Neural cell (in vitro differentiated cells): ENCODE data around the gene KDM8. TPM values are rescaled to one million over a fixed set of nuclear protein-coding genes. Genes with fewer than 3 reads are reported as not detected.

Source experiments
- H2AFZ ChIP-seq: fragments of 200-600, 300-800 bp; sonication (generic), shearing (Covaris generic); 2 replicates; pipeline ENCODE4 v1.6.0; 2014; ENCODE audit warnings: low read depth, mild to moderate bottlenecking, antibody characterized with exemption, low read length, moderate library complexity
- H3F3A ChIP-seq: fragments of 200-600 bp; shearing (Covaris generic); 2 replicates; pipeline ENCODE4 v1.6.1; 2016; ENCODE audit warnings: mild to moderate bottlenecking, moderate library complexity, mixed read lengths, antibody characterized with exemption, low read length; ENCODE audit not compliant: insufficient read depth, poor library complexity, severe bottlenecking
- H3K27ac ChIP-seq: fragments of 200-600, 300-800 bp; sonication (generic), shearing (Covaris generic); 2 replicates; pipeline ENCODE4 v1.5.1; 2014; ENCODE audit warnings: mild to moderate bottlenecking, low read length, moderate library complexity
- H3K27me3 ChIP-seq: fragments of 300-800, 200-600 bp; sonication (generic), shearing (Covaris generic); 2 replicates; pipeline ENCODE4 v1.6.0; 2014; ENCODE audit warnings: mild to moderate bottlenecking, low read depth, low read length, moderate library complexity; ENCODE audit not compliant: insufficient read depth
- H3K36me3 ChIP-seq: fragments of 300-800, 200-600 bp; sonication (generic), shearing (Covaris generic); 2 replicates; pipeline ENCODE4 v1.5.1; 2014; ENCODE audit warnings: mild to moderate bottlenecking, antibody characterized with exemption, low read length, moderate library complexity; ENCODE audit not compliant: insufficient read depth
- H3K4me2 ChIP-seq: fragments of 300-800, 200-600 bp; sonication (generic), shearing (Covaris generic); 2 replicates; pipeline ENCODE4 v1.6.0; 2014; ENCODE audit warnings: mild to moderate bottlenecking, low read length
- H3K4me3 ChIP-seq: fragments of 300-800, 200-600 bp; sonication (generic), shearing (Covaris generic); 2 replicates; pipeline ENCODE4 v1.5.1; 2014; ENCODE audit warnings: mild to moderate bottlenecking, low read length, moderate library complexity
- H3K79me2 ChIP-seq: fragments of 200-600 bp; shearing (Covaris generic); replicated peaks from 2 replicates; pipeline ENCODE4 v1.6.0; 2014; ENCODE audit warnings: mild to moderate bottlenecking, low read length, moderate library complexity; ENCODE audit not compliant: insufficient read depth
- H3K9ac ChIP-seq: fragments of 300-800, 200-600 bp; sonication (generic), shearing (Covaris generic); 2 replicates; pipeline ENCODE4 v1.6.1; 2016; ENCODE audit warnings: mild to moderate bottlenecking, low read length, mixed read lengths
- H3K9me2 ChIP-seq: fragments of 200-600 bp; shearing (Covaris generic); 2 replicates; pipeline ENCODE4 v1.6.1; 2016; ENCODE audit warnings: mild to moderate bottlenecking, low read length, mixed read lengths; ENCODE audit not compliant: insufficient read depth
- H3K9me3 ChIP-seq: fragments of 200-600, 300-800 bp; sonication (generic), shearing (Covaris generic); 2 replicates; pipeline ENCODE4 v1.6.1; 2016; ENCODE audit warnings: mild to moderate bottlenecking, mixed run types, low read length, moderate library complexity, mixed read lengths
- H4K20me1 ChIP-seq: fragments of 200-600 bp; shearing (Covaris generic); 2 replicates; pipeline ENCODE4 v1.6.1; 2016; ENCODE audit warnings: mild to moderate bottlenecking, mixed run types; ENCODE audit not compliant: insufficient read depth
- EP300 ChIP-seq: fragments of 450-650 bp; conservative IDR thresholded peaks from 2 replicates; pipeline ENCODE4 v1.6.1; 2014; ENCODE audit warnings: antibody characterized with exemption, mild to moderate bottlenecking, moderate library complexity; ENCODE audit not compliant: poor library complexity, severe bottlenecking
- EZH2 ChIP-seq: fragments of 200-600, 300-800 bp; shearing (Covaris generic), sonication (generic); IDR thresholded peaks from 2 replicates; pipeline ENCODE4 v1.6.1; 2014; ENCODE audit warnings: antibody characterized with exemption, low read length, borderline replicate concordance, mild to moderate bottlenecking; ENCODE audit not compliant: insufficient read depth, poor library complexity, severe bottlenecking
- MXI1 ChIP-seq: fragments of 450-650 bp; conservative IDR thresholded peaks from 2 replicates; pipeline ENCODE4 v1.6.1; 2014; ENCODE audit warnings: antibody characterized with exemption, mild to moderate bottlenecking; ENCODE audit not compliant: poor library complexity, severe bottlenecking
- POLR2AphosphoS5 ChIP-seq: IDR thresholded peaks from 2 replicates; pipeline ENCODE4 v1.6.1; 2012
- RAD21 ChIP-seq: fragments of 450-650 bp; conservative IDR thresholded peaks from 2 replicates; pipeline ENCODE4 v1.6.1; 2014; ENCODE audit warnings: antibody characterized with exemption, mild to moderate bottlenecking, moderate library complexity
- SMC3 ChIP-seq: fragments of 450-650 bp; conservative IDR thresholded peaks from 2 replicates; pipeline ENCODE4 v1.6.1; 2014; ENCODE audit warnings: antibody characterized with exemption, mild to moderate bottlenecking, moderate library complexity; ENCODE audit not compliant: poor library complexity
- TAF1 ChIP-seq: IDR thresholded peaks from 2 replicates; pipeline ENCODE4 v1.6.1; 2012; ENCODE audit warnings: low read depth
- polyA plus RNA-seq: library from polyadenylated mRNA; depleted of rRNA; stranded (reverse); fragments of >200 nt; gene quantifications from 2 replicates; pipeline ENCODE4 v1.2.3, GENCODE V29; 2014
- TF ChIP-seq, protein P1 (sequence below): fragments of 450-650 bp; IDR thresholded peaks from 2 replicates; pipeline ENCODE4 v1.5.1; 2014; ENCODE audit warnings: antibody characterized with exemption, mild to moderate bottlenecking, moderate library complexity; ENCODE audit not compliant: poor library complexity, severe bottlenecking
- TF ChIP-seq, protein P2 (sequence below): IDR thresholded peaks from 2 replicates; pipeline ENCODE4 v1.6.1; 2012; ENCODE audit warnings: borderline replicate concordance

The KDM8 gene
- polyA plus RNA-seq, 1 donor from 2014 or later = 4.0 TPM

DNA sequence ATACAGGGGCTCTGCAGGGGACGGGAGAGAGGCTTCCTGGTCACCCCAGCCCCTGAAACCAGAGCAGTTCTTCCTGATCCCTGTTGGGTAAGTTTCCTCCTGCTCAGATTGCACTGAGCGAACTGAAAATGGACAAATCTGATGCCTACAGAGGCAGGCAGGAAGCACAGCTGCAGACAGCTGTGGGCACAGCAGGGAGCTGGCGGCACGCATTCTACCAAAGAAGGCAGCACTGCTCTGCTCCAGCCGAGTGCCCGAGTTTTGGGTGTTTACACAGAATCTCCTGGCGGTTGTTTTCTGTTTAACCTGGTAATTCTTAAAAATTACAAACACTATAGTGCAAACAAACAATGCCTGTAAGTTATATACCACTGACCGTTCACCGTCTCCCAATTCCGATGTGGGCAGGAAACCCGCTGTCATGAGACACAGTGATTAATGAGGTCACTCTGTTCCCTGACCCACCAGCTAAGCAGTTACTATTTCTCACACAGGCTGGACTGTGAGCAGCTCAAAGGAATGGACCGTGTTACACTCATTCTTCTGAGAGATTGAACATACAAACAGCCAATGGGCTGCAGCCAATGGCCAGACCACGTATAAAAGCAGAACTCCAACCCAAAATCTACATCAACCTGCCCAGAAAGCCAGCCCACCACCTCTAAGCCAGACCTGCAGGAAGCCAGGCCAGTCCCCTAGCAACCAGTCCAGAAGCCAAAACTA, 39.7 kb downstream of the KDM8 start:
- Histone ChIP-seq H3K9me3 (no peaks in the 10 kb centered on the region), H3K9me2 (no peaks in the 10 kb centered on the region), H3K4me3 (no peak overlapping the region), H2AFZ (no peak overlapping the region), H3K27me3 (no peaks in the 10 kb centered on the region), H3F3A (no peaks in the 10 kb centered on the region), H3K79me2 (no peaks in the 10 kb centered on the region), H4K20me1 (no peaks in the 10 kb centered on the region), H3K27ac (no peak overlapping the region), H3K36me3 (no peaks in the 10 kb centered on the region), H3K4me2 (no peak overlapping the region), H3K9ac (no peak overlapping the region)
- TF ChIP-seq, protein P1, sequence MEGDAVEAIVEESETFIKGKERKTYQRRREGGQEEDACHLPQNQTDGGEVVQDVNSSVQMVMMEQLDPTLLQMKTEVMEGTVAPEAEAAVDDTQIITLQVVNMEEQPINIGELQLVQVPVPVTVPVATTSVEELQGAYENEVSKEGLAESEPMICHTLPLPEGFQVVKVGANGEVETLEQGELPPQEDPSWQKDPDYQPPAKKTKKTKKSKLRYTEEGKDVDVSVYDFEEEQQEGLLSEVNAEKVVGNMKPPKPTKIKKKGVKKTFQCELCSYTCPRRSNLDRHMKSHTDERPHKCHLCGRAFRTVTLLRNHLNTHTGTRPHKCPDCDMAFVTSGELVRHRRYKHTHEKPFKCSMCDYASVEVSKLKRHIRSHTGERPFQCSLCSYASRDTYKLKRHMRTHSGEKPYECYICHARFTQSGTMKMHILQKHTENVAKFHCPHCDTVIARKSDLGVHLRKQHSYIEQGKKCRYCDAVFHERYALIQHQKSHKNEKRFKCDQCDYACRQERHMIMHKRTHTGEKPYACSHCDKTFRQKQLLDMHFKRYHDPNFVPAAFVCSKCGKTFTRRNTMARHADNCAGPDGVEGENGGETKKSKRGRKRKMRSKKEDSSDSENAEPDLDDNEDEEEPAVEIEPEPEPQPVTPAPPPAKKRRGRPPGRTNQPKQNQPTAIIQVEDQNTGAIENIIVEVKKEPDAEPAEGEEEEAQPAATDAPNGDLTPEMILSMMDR = no peak
- TF ChIP-seq POLR2AphosphoS5 = no peak
- TF ChIP-seq EZH2 = no peak
- no peak for TF ChIP-seq MXI1
- no peak for TF ChIP-seq SMC3
- no peak for TF ChIP-seq TAF1
- TF ChIP-seq, protein P2, sequence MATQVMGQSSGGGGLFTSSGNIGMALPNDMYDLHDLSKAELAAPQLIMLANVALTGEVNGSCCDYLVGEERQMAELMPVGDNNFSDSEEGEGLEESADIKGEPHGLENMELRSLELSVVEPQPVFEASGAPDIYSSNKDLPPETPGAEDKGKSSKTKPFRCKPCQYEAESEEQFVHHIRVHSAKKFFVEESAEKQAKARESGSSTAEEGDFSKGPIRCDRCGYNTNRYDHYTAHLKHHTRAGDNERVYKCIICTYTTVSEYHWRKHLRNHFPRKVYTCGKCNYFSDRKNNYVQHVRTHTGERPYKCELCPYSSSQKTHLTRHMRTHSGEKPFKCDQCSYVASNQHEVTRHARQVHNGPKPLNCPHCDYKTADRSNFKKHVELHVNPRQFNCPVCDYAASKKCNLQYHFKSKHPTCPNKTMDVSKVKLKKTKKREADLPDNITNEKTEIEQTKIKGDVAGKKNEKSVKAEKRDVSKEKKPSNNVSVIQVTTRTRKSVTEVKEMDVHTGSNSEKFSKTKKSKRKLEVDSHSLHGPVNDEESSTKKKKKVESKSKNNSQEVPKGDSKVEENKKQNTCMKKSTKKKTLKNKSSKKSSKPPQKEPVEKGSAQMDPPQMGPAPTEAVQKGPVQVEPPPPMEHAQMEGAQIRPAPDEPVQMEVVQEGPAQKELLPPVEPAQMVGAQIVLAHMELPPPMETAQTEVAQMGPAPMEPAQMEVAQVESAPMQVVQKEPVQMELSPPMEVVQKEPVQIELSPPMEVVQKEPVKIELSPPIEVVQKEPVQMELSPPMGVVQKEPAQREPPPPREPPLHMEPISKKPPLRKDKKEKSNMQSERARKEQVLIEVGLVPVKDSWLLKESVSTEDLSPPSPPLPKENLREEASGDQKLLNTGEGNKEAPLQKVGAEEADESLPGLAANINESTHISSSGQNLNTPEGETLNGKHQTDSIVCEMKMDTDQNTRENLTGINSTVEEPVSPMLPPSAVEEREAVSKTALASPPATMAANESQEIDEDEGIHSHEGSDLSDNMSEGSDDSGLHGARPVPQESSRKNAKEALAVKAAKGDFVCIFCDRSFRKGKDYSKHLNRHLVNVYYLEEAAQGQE = no peak
- no peak for TF ChIP-seq EP300
- TF ChIP-seq RAD21 = no peak

DNA sequence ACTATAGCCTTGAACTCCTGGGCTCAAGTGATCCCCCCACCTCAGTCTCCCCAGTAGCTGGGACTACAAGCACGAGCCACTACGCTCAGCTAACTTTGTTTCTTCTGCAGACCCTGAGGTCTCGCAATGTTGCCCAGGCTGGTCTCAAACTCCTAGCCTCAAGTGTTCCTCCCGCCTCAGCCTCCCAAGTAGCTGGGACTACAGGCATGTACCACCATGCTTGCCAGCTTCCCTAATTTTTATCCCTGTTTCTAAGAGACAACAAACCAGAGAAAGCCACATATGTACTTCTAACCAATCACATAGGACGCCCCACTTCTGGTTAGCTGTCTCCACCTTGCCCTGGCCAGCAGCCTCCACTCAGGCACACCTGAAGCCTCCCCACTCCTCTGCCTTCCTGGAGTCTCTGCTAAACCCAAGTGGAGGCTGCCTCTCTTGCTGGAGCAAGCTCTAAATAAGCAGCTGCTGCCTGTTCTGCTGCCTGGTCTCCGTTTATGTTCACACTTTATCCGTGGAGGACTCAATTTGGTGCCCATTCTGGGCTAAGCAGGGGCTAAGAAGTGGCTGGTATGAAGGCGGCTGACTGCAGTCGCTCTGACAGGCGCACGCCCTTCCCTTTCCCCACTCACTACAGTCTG, 40.5 kb downstream of the KDM8 start:
- no peaks in the 10 kb centered on the region for H3K79me2 ChIP-seq
- no peak overlapping the region for H3K9ac ChIP-seq
- no peaks in the 10 kb centered on the region for H3K9me2 ChIP-seq
- no peak overlapping the region for H2AFZ ChIP-seq
- H3F3A ChIP-seq = no peaks in the 10 kb centered on the region
- no peaks in the 10 kb centered on the region for H3K9me3 ChIP-seq
- H3K4me2 ChIP-seq = no peak overlapping the region
- no peaks in the 10 kb centered on the region for H3K36me3 ChIP-seq
- TF ChIP-seq, protein P1 = no peak
- no peak for TF ChIP-seq RAD21
- TF ChIP-seq, protein P2 = no peak
- TF ChIP-seq MXI1 = no peak
- TF ChIP-seq SMC3 = no peak
- no peak for TF ChIP-seq TAF1
- no peak for TF ChIP-seq POLR2AphosphoS5
- TF ChIP-seq EP300 = no peak
- TF ChIP-seq EZH2 = no peak
- no peak overlapping the region for H3K27ac ChIP-seq
- H3K4me3 ChIP-seq = no peak overlapping the region
- no peaks in the 10 kb centered on the region for H3K27me3 ChIP-seq
- no peaks in the 10 kb centered on the region for H4K20me1 ChIP-seq
